Skin of body (tissue), 2 donors: Measurements from ENCODE around the gene VWF. TPM values are rescaled to one million over a fixed set of nuclear protein-coding genes. Genes with fewer than 3 reads are reported as not detected.

Experiments
- DNase-seq: peaks from one replicate; lab custom pipeline; 2025; lab: John Stamatoyannopoulos, UW
- total RNA-seq: library from RNA; depleted of rRNA; stranded (reverse); fragments of >200 nt; gene quantifications from one replicate; pipeline ENCODE4 v1.2.3, GENCODE V29; 2014

VWF gene
- total RNA-seq, 1 donor from 2014 or later, result 51.8 TPM

GRCh38 chr12:5916785-5917290 is 207.6 kb downstream of the VWF start:
- DNase-seq, result no peak

GRCh38 chr12:5915511-5915910 is 209.0 kb downstream of the VWF start:
- no peak for DNase-seq

- no peak for DNase-seq
Observed at GRCh38 chr12:5914387-5915149, 209.9 kb downstream of the VWF start.

DNA sequence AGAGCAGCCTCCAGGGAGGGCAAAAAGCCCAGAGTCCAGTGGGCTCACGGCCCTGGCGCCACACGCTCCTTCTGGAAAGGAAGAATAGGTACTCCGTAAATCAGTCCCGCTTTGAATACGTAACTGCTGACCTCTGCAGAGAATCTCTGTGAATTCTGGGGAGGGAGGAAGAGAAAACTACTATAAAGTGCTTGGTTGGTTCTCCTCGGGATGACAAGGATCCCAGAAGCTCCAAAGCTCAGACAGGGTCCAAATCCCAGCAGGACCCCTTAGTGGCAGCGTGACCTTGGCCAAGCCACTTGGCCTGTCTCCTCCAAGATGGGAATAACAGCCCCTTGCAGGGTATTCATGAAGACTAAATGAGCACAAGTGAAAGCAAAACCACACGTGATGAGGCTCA is 211.1 kb downstream of the VWF start:
- no peak for DNase-seq

DNA sequence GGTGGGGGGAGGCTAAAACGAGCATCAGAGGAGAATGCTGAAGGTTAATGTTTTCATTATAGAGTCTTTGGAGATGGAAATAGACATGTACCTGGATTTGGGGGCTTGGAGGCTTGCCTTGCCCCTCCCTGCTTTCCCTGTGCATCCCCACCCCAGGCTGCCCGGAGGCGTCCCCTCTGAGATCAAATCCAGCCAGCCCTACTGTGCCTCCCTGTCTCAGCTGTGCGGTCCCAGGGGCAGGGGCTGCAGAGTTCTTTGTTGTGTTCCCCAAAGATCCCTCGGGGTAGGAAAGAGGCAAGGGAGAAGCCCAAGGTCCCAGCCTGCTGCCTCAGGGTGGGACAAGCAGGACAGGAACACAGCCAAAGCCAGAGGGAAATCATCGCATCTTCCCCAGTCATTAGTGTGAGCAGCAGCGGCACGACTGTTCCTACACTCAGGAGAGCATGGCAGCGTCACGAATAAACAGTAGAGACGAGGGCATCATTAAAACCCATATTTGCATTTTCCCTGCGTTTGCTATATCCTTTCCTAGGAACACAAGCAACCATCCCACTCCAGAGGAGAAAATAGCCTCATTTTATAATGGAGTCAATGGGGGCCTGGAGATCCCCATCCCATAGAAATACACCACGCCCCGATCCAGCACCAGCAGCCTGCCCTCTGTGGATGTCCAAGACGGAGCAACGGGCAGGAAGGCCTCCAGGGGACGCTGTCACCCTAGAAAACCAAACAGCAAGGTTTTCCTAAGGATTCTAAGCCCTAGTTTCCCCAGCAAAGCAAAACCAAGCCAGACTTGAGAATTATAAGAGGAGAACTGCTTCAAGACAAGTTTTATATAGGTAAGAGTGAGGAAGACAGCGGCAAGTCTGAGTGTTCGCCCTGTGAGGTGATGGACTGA is 211.8 kb downstream of the VWF start:
- DNase-seq, result no peak

GRCh38 chr12:5912011-5912410 is 212.5 kb downstream of the VWF start:
- DNase-seq, result no peak

- no peak for DNase-seq
Observed at GRCh38 chr12:5910790-5911548, 213.5 kb downstream of the VWF start.

DNA sequence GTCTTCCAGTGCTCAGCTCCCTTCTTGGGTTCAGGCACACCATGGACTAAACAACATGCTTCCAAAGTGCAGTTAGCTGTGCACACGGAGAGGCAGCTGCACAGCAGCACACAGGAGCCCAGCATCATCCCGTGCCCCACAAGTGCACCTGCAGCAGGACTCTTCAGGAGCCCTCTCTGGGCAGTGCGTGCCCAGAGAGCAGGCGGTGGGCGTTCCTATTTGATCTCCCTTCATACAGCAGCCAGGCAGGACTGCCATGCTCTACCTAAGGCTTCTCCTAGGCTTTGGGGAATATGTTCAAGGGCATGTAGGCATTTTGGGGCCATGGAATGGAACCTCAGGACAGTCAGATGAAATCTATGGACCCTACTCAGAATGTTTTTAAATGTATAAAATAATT is 214.9 kb downstream of the VWF start:
- no peak for DNase-seq

DNA sequence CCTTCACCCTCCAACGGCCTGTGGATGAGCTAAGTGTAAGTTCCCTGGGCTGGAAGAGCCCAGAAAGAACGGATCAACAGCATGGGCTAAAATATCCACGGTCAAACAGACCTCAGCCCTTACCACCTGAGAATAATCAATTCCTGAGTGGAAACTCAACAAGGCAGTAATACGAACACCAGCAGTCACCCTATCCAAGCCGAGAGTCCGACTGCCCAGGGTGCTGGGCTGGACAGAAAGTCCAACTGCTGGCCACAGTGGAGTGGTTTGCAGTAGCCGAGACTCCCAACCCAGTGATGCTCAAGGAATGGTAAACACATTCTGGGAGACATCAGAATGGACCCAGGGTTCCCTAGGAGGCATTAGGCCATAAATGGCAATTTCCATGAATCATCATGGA is 216.2 kb downstream of the VWF start:
- no peak for DNase-seq

GRCh38 chr12:5907807-5908206 is 216.7 kb downstream of the VWF start:
- no peak for DNase-seq

- DNase-seq, result no peak
Observed at GRCh38 chr12:5905757-5906156, 218.7 kb downstream of the VWF start.

- DNase-seq, result no peak
Observed at GRCh38 chr12:5904969-5905368, 219.5 kb downstream of the VWF start.

- DNase-seq, result no peak
Observed at GRCh38 chr12:5904441-5904840, 220.0 kb downstream of the VWF start.

DNA sequence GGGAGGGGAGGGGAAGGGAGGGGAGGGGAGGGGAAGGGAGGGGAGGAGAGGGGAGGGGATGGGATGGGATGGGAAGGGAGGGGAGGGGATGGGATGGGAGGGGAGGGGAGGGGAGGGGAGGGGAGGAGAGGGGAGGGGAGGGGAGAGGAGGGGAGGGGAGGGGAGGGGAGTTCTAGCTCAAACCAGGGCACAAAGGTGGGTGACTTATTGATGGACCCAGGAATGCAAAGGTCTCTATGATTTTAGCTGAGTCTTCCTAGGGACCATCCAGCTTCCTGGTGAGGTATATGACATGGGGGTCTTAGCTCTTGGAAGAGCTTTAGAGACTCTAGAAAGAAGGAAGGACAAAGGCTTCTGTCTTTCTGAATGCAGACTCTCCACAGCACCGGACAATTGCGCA is 221.7 kb downstream of the VWF start:
- no peak for DNase-seq

DNA sequence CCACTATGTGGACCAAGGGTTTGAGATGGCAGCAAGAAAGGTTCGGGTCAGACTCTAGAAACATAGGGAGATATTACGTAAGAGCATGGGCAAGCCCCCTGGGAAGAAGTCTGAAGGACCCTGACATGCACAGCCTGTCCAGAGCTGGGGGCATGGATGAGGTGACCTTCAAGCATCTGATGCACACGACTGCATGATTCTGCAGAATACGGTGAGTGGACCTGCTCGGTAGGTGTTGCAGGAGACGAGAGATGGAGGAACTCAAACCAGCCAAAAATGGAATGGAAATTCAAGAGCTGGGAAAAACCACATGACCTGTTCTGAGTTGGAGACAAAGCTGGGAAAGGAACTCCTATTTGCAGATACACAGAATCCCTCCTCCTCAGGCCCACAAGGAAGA is 223.1 kb downstream of the VWF start:
- DNase-seq, result no peak

DNA sequence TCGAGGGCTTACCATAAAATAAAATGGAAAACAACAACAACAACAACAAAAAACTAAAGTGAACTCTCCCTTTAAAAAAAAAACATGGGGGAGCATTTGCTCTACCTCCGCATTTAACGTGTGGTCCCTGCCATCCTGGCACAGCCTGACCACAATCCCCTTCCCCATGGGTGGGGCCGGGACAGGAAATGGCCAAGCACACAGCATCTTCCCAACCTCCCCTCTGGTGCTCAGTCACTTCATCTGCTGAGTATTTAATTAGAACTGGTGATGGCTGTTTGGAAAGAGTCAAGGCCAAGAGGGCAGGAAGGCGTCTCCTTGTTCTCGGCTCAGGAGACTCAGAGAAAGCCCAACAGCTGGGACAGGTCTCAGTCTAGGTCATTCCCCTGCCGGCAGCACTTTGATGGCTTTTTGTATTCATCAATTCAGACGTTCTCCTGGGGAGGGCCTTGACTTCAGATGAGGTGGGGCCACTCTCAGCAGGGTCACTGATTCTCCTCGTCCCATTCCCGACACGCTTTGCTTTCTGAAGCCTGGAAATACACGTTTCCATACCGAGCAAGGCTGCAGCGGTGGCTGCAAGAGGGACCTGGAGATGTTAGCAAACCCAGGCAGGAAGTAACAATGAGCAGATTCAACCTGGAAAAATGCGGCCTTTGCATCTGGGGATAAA is 223.8 kb downstream of the VWF start:
- no peak for DNase-seq

DNA sequence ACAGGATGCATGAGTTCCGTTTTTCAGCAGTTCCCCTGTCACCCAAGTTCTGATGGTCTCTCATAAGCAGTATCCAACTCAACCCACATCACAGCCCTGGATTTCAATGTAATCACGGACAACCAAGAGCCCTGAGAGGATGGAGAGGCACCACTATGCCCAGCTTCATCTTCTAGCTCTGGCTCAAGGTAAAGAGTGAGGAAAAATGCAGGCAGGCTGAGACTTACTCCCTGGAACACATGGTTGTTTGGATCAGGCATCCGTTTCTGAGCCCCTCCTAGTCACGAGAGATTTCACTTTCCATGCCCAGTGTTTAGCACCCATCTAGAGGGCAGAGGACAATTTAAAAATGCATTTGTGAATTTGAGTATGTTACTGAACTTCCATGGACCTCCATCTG is 224.4 kb downstream of the VWF start:
- DNase-seq, result no peak

DNA sequence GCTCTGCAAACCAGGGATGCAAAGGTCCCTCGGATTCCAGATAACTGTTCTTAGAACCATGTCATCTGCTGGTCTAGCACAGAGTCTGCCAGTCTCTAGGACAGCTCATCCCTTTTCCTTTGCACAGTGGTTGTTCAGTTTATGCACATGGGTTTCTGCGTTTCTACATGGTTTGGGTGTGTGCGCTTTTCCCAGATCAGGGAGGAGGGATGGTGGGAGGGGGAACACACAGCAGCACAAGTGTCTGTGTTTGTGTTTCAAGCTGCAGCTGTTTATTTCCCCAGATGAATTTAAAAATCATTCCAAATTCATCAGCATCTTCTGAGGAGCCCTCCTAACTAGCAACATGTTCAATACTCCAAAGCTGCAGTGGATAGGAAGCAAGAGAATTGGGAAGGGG is 224.8 kb downstream of the VWF start:
- DNase-seq, result no peak

- no peak for DNase-seq
Observed at GRCh38 chr12:5898874-5899273, 225.6 kb downstream of the VWF start.
